GM10266 (cell line): ENCODE results near the gene GCNT2.

Experiments
- DNase-seq: peaks from one replicate; pipeline ENCODE4 v3.0.0; 2012; ENCODE audit errors: extremely low spot score
- TF ChIP-seq, protein P1 (sequence below): IDR thresholded peaks from 2 replicates; pipeline ENCODE4 v1.5.1; 2012; ENCODE audit warnings: mild to moderate bottlenecking, low read depth; ENCODE audit not compliant: control insufficient read depth, insufficient read depth; ENCODE audit errors: missing control alignments

GCNT2 gene

DNA sequence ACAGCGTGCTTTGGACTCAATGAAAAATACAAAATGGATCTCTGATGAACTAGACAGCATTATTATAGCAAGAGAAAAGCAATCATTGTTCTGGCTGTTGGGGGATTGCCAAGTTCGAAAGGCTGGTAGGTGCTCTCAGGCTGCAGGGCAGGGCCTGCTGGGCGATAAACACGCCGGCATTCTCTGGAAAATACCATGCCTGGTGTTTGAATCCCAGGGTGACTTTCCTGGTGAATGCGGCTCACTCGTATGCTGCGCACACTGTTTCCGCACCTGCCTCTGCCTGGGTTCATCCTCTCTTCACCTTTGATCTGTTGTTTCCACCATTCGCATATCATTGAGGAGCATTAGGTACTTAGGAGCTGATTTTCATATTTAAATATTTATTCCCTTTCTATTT lies 37.4 kb downstream of the GCNT2 start:
- DNase-seq = no peak
- TF ChIP-seq, protein P1, sequence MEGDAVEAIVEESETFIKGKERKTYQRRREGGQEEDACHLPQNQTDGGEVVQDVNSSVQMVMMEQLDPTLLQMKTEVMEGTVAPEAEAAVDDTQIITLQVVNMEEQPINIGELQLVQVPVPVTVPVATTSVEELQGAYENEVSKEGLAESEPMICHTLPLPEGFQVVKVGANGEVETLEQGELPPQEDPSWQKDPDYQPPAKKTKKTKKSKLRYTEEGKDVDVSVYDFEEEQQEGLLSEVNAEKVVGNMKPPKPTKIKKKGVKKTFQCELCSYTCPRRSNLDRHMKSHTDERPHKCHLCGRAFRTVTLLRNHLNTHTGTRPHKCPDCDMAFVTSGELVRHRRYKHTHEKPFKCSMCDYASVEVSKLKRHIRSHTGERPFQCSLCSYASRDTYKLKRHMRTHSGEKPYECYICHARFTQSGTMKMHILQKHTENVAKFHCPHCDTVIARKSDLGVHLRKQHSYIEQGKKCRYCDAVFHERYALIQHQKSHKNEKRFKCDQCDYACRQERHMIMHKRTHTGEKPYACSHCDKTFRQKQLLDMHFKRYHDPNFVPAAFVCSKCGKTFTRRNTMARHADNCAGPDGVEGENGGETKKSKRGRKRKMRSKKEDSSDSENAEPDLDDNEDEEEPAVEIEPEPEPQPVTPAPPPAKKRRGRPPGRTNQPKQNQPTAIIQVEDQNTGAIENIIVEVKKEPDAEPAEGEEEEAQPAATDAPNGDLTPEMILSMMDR = no peak

DNA sequence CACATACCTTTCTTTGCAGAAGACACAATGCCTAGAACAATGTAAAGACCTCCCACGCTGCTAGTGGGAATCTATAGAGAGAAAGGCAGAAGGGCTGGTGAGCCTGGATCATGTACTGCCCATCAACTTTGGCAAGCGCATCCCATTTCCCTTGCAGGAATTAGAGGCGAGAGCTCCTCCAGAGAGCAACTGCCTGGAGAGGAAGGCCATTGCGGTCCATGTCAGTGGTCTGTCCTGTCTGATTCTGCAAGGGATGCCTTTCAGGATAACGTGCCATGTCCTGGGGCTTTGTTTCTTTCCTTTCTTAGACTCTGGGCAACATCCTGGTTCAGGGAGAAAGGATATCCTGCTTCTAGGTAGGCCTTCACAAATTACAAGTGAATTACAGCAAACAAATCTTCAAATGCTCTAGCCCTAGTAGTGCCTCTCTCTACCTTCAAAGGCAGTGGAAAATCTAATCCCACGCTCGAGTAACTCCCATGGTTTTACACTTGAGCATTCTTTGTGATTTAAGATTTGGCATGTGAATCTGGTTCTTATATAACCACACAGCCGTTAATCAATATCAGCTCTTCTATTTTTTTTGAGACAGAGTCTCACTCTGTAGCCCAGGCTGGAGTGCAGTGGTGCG lies 38.5 kb downstream of the GCNT2 start:
- DNase-seq = no peak
- TF ChIP-seq, protein P1 = no peak

DNA sequence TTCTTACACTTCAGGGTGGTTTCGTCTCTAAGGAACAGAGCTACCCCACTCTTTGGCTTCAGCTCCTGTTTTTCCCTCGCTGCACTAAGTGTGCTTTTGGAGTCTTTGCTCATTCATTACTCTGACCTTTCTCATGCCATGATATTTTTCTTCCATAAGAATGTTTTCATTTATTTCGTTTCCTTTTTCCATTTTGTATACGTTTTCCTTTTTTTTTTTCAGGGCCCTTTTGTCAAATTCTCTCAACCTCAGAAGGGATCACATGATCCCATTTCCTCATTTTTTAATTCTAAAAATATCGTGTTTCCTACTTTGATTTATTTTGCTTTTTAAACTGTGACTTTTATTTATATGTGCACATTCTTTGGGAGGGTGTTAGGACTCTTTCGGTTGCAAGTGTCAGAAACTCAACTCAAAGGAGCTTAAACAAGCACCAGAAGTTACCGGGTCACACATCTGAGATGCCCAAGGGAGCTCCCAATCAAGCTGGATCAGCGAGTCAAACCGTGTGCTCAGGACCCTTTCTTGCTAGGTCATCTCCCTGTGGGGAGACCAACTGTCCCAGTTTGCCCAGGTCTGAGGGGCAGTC lies 40.6 kb downstream of the GCNT2 start:
- TF ChIP-seq, protein P1 = no peak
- no peak for DNase-seq

DNA sequence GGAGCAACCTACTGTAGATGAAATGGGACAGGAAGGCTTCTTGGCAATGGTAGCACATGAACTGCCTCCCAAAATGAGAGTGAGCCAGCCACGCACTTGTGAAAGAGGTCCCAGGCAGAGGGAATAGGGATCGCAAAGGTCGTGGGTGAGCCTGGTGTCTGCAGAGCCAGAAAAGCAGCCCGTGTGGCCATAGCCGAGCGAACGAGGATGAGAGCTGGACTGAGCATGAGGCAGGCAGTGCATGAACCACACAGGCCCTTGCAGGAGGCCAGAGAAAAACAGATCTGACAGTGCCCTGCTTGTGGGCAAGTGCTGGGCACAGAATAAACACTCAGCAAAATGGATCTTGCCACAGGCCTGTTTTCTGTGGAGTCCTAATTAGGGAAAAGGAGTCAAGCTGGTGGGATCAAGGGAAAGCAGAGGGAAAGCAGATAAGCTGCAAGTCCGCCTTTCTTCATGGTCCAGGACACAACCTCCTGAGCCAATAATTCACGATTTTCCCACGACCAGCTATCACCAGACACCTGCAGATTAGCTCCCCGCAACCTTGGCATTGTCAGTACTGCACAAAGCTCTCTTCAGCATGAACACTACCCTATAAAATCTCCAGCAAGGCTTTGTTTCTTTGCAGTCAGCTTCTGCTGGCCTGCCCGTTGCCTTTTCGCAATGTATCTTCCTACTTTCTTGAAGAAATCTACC lies 44.0 kb downstream of the GCNT2 start:
- TF ChIP-seq, protein P1 = no peak
- no peak for DNase-seq

DNA sequence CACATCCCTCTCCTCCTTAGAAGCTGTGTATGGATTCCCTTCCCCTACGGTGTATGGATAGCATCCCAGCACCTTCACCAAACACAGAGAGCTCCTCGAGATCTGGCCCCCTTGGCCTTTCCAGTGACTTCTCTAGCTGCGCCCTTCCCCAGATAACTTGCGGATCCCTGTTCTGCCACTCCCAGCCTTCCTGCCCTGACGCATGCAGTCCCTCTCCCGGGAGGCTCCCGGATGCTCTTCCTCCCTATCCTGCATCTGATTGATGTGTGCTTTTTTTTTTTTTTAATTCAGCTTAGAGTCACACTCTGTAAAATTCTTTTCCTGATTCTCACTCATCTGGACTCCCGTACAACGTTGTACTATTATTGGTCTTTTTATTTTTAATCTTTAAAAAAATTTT lies 44.8 kb downstream of the GCNT2 start:
- no peak for DNase-seq
- TF ChIP-seq, protein P1 = no peak

DNA sequence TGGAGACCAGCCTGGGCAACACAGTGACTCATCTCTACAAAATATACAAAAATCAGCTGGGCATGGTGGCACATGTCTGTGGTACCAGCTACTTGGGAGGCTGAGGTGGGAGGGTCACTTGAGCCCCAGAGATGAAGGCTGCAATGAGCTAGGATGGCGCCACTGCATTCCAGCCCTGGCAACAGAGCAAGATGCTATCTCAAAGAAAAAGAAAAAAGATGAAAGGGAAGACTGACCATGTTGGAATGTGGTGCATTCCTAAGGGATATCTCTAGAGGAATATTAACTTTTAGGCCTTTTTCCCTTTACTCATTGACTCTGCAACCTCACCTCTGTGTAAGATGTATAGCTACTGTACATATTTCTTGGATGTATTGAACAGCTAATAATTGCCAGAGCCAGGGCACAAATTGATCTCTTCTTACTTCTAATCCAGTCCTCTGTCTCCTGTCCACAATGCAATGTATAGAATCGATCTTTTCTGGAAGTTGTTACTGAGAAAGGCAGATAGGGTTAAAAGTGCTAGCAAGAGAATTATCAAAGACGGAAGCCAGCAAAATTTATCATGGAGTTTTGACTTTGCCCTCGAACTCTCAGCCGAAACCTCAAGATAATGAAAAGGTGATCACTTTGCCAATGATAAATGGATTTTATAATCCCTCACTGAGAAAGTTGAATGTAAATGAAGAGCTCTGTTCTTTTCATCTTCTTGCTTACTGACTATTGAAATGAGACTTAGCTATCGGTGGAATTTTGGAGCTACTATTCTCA lies 46.3 kb downstream of the GCNT2 start:
- TF ChIP-seq, protein P1 = no peak
- DNase-seq = no peak
